ENCODE measurements around the gene ACSF2. TPM values are rescaled to one million over a fixed set of nuclear protein-coding genes. Genes with fewer than 3 reads are reported as not detected.

Gene ACSF2
- total and polyA plus RNA-seq, 2 donors (not counting 3 experiments of a cell fraction or from before 2014, with no cell fraction given), result 33.2 to 37.2 TPM

DNA sequence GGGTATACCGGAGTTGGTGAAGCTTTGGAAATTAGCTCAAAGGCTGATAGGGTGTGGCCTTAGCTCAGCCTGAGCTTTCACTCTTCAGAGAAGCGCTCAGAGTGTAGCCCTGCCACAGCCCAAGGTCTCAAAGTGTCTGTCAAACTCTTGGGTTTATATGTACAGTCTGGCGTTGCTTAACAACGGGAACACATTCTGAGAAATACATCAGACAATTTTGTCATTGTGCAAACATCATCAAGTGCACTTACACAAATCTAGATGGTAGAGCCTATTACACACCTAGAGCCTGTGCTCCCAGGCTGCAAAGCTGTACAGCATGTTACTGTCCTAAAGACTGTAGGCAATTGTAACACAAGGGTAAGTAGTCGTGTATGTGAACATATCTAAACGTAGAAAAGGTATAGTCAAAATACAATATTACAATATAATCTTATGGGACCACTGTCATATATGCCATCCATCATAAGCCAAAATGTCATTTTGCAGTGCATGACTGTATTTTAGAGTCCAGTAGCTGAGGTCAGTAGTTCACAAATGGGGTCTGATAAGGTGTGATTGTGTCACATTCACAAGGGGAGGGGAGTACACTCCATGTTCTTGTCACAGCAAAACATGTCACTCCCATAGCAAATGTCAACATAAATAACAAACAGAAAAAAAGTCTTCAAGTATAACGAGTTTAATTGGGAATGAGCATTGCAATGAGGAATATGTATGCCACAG lies 22.0 kb downstream of the ACSF2 start:
- ChIA-PET POLR2A (interaction anchor here (0.6 kb wide), 1 partner anchor 562 kb away, joined by 3 read pairs; no protein-coding TSS in a partner anchor), CTCF (interaction anchor here (1.0 kb wide), 1 partner anchor 11 kb away, joined by 3 read pairs; no protein-coding TSS in a partner anchor)
- Histone ChIP-seq H3K4me2 (ENCODE audit: insufficient read depth, low read length) (no peak overlapping the region), H3K4me1 (ENCODE audit: control insufficient read depth, extremely low read depth, insufficient read depth, low read length) (no peaks in the 10 kb centered on the region), H3K9ac (replicated peaks; ENCODE audit: extremely low read depth, insufficient read depth, low read length) (no peak overlapping the region), H3K27ac (ENCODE audit: insufficient read depth, low read depth, low read length) (no peak overlapping the region), H3K27me3 (ENCODE audit: control insufficient read depth in 2 of 2, insufficient read depth in 2 of 2, low read length in 2 of 2) (no peaks in the 10 kb centered on the region), H3K36me3 (ENCODE audit: control insufficient read depth in 2 of 2, extremely low read depth in 1 of 2, insufficient read depth in 2 of 2, low read length in 2 of 2) (no peaks in the 10 kb centered on the region), H3K9me1 (replicated peaks; ENCODE audit: control insufficient read depth, extremely low read depth, insufficient read depth, low read length) (no peaks in the 10 kb centered on the region), H3K79me2 (ENCODE audit: control insufficient read depth, insufficient read depth, low read length) (no peaks in the 10 kb centered on the region), H2AFZ (ENCODE audit: low read depth, low read length) (no peak overlapping the region), H3K9me3 (replicated peaks; ENCODE audit: control insufficient read depth, insufficient read depth, low read length) (no peaks in the 10 kb centered on the region), H3K4me3 (replicated peaks in 1 of 3; ENCODE audit: insufficient read depth in 1 of 3, low read depth in 1 of 3, low read length in 3 of 3) (no peak overlapping the region), H4K20me1 (replicated peaks; ENCODE audit: control insufficient read depth, extremely low read depth, insufficient read depth, low read length) (no peaks in the 10 kb centered on the region)
- intact Hi-C loops (cut with micrococcal nuclease), result no loop called here
- DNase-seq (ENCODE audit: low read depth, low spot score) (no peak), FAIRE-seq (no peak)
- dilution Hi-C loops (cut with MboI; ENCODE audit: extremely low pct_ligation_motif_present, low sequenced_read_pairs), result no loop called here
- TF ChIP-seq EZH2 (IDR thresholded peaks at IDR 0.05; ENCODE audit: borderline replicate concordance, low read depth, low read length, severe bottlenecking) (no peak), MYC (IDR thresholded peaks at IDR 0.05; ENCODE audit: low read depth, low read length) (no peak), JUN (IDR thresholded peaks at IDR 0.05; ENCODE audit: borderline replicate concordance, insufficient read depth, insufficient read length, low read depth) (no peak), FOS (IDR thresholded peaks at IDR 0.05; ENCODE audit: borderline replicate concordance, insufficient read depth, low read length) (no peak), CTCF (IDR thresholded peaks at IDR 0.05; ENCODE audit: extremely low read depth in 1 of 2, insufficient read depth in 1 of 2, low read depth in 1 of 2, low read length in 2 of 2) (no peak), POLR2A (IDR thresholded peaks at IDR 0.05; ENCODE audit: low read depth, low read length) (no peak), POLR2AphosphoS5 (IDR thresholded peaks at IDR 0.05; ENCODE audit: insufficient read depth, low read depth, low read length) (no peak), GATA2 (IDR thresholded peaks at IDR 0.05; ENCODE audit: insufficient read depth, insufficient read length, low read depth, low read length) (no peak)
- TF ChIP-seq, protein P1, sequence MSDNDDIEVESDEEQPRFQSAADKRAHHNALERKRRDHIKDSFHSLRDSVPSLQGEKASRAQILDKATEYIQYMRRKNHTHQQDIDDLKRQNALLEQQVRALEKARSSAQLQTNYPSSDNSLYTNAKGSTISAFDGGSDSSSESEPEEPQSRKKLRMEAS (IDR thresholded peaks at IDR 0.05; ENCODE audit: insufficient read depth, insufficient read length), result no peak
- BruUV-seq (replicated peaks), result no TSS peak

Measured in endothelial cell of umbilical vein (primary cell).